Stomach (tissue), 4 donors: ENCODE measurements around the gene TRIM29.

Experiments used
- EP300 ChIP-seq: sonication (generic); formaldehyde crosslinking; IDR thresholded peaks from one replicate; pipeline ENCODE4 v1.6.1; 2017; ENCODE audit warnings: antibody characterized with exemption
- POLR2A ChIP-seq, 4 donors: fragments of 450-650 bp; IDR thresholded peaks; one replicate each; pipeline ENCODE4 v1.6.1; 2016; ENCODE audit warnings: antibody characterized with exemption in 4 of 4, control low read depth in 2 of 4, mild to moderate bottlenecking in 1 of 4, moderate library complexity in 1 of 4
- TF ChIP-seq, protein P1 (sequence below), 7 experiments: fragments of 450-650 bp in 4 of 7; fragments of 200-600 bp in 3 of 7; sonication (generic) in 3 of 7; IDR thresholded peaks; one replicate each; pipeline ENCODE4 v1.5.1; 2016 to 2019; ENCODE audit warnings: antibody characterized with exemption in 7 of 7, control low read depth in 2 of 7, mild to moderate bottlenecking in 1 of 7

DNA sequence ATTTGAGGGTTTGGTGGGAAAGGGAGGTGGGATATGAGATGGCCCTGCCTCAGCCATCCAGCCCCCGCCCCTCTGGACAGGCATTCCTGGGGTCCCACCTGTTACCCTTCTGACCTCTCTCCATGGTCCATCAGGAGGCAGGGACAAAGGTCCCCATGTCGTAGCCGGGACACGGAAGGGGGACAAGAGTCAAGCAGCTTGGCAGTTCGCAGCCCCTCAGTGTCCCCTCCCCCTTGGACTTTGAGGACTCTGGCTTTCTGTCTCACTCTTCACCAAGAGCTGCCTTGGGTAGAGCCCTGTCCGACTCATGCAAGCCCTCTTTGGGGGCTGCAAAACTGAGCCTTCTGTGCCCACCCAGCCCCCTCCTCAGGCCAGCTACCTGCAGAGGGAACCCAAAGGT, 30.2 kb downstream of the TRIM29 start:
- TF ChIP-seq, protein P1, sequence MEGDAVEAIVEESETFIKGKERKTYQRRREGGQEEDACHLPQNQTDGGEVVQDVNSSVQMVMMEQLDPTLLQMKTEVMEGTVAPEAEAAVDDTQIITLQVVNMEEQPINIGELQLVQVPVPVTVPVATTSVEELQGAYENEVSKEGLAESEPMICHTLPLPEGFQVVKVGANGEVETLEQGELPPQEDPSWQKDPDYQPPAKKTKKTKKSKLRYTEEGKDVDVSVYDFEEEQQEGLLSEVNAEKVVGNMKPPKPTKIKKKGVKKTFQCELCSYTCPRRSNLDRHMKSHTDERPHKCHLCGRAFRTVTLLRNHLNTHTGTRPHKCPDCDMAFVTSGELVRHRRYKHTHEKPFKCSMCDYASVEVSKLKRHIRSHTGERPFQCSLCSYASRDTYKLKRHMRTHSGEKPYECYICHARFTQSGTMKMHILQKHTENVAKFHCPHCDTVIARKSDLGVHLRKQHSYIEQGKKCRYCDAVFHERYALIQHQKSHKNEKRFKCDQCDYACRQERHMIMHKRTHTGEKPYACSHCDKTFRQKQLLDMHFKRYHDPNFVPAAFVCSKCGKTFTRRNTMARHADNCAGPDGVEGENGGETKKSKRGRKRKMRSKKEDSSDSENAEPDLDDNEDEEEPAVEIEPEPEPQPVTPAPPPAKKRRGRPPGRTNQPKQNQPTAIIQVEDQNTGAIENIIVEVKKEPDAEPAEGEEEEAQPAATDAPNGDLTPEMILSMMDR (IDR thresholded peaks at IDR 0.05): no peak
- TF ChIP-seq EP300 (no peak), POLR2A (IDR thresholded peaks at IDR 0.05) (no peak)
